ENCODE data around the gene NDFIP2.
A peak's percentile ranks its signal among the peaks of the same experiment; 100 is the strongest.

The NDFIP2 gene

GRCh38 chr13:79459906-79460305 lies 21.0 kb upstream of the NDFIP2 start:
- no peak for DNase-seq

- no peak for DNase-seq
Measured at GRCh38 chr13:79462895-79463294, 18.1 kb upstream of the NDFIP2 start.

- DNase-seq: no peak
Measured at GRCh38 chr13:79463604-79464003, 17.4 kb upstream of the NDFIP2 start.

- DNase-seq: no peak
Measured at GRCh38 chr13:79466872-79467271, 14.1 kb upstream of the NDFIP2 start.

- no peak for DNase-seq
Measured at GRCh38 chr13:79468402-79468801, 12.6 kb upstream of the NDFIP2 start.

GRCh38 chr13:79468819-79469218 lies 12.1 kb upstream of the NDFIP2 start:
- DNase-seq: peak; percentile 14

- no peak for DNase-seq
Measured at GRCh38 chr13:79469608-79470007, 11.3 kb upstream of the NDFIP2 start.

GRCh38 chr13:79470666-79471065 lies 10.3 kb upstream of the NDFIP2 start:
- DNase-seq: no peak

GRCh38 chr13:79475569-79475968 lies 5.4 kb upstream of the NDFIP2 start:
- DNase-seq: no peak

GRCh38 chr13:79477968-79478367 lies 3.0 kb upstream of the NDFIP2 start:
- no peak for DNase-seq

GRCh38 chr13:79479882-79480281 lies 1.1 kb upstream of the NDFIP2 start:
- DNase-seq: peak; percentile 31

GRCh38 chr13:79481685-79482052 lies 714 bp downstream of the NDFIP2 start:
- peak; percentile 54 for DNase-seq

- peak; percentile 44 for DNase-seq
Measured at GRCh38 chr13:79482281-79482970, 1.5 kb downstream of the NDFIP2 start.

GRCh38 chr13:79483086-79483706 lies 2.2 kb downstream of the NDFIP2 start:
- no peak for DNase-seq

- peak; percentile 56 for DNase-seq
Measured at GRCh38 chr13:79485014-79485811, 4.3 kb downstream of the NDFIP2 start.

GRCh38 chr13:79486433-79487188 lies 5.7 kb downstream of the NDFIP2 start:
- DNase-seq: no peak

GRCh38 chr13:79490326-79490725 lies 9.4 kb downstream of the NDFIP2 start:
- no peak for DNase-seq

- DNase-seq: no peak
Measured at GRCh38 chr13:79490824-79491223, 9.9 kb downstream of the NDFIP2 start.

- DNase-seq: no peak
Measured at GRCh38 chr13:79491715-79492114, 10.8 kb downstream of the NDFIP2 start.

GRCh38 chr13:79492313-79492798 lies 11.4 kb downstream of the NDFIP2 start:
- no peak for DNase-seq

GRCh38 chr13:79492918-79493594 lies 12.1 kb downstream of the NDFIP2 start:
- no peak for DNase-seq

- DNase-seq: peak; percentile 29
Measured at GRCh38 chr13:79496188-79496587, 15.2 kb downstream of the NDFIP2 start.
